Smooth muscle cell (in vitro differentiated cells): ENCODE results near the gene C6orf62. TPM values are rescaled to one million over a fixed set of nuclear protein-coding genes. Genes with fewer than 3 reads are reported as not detected.
"Not testable (repeated sequence)": the region's sequence is repeated elsewhere in the genome, so short reads cannot be mapped to it uniquely, and the experiment has no call there.

ENCODE experiments used
- DNase-seq: peaks from one replicate; lab custom pipeline; 2025; ENCODE audit not compliant: unreplicated experiment; lab: John Stamatoyannopoulos, UW
- H2AFZ ChIP-seq: fragments of 200-600 bp; sonication (generic); 2 replicates; pipeline ENCODE4 v1.6.0; 2016; ENCODE audit warnings: antibody characterized with exemption, low read depth, mild to moderate bottlenecking
- H3F3A ChIP-seq: fragments of 200-600 bp; sonication (generic); 2 replicates; pipeline ENCODE4 v1.6.0; 2017; ENCODE audit warnings: antibody characterized with exemption, low read depth
- H3K27ac ChIP-seq: fragments of 200-600 bp; sonication (generic); 2 replicates; pipeline ENCODE4 v1.5.1; 2016; ENCODE audit warnings: low read depth, mild to moderate bottlenecking
- H3K27me3 ChIP-seq: fragments of 200-600 bp; sonication (generic); 2 replicates; pipeline ENCODE4 v1.6.1; 2016; ENCODE audit warnings: low read depth, mild to moderate bottlenecking
- H3K36me3 ChIP-seq: fragments of 200-600 bp; sonication (generic); 2 replicates; pipeline ENCODE4 v1.5.1; 2016; ENCODE audit warnings: low read depth
- H3K4me1 ChIP-seq: fragments of 200-600 bp; sonication (generic); 2 replicates; pipeline ENCODE4 v1.5.1; 2016; ENCODE audit warnings: low read depth
- H3K4me2 ChIP-seq: fragments of 200-600 bp; sonication (generic); 2 replicates; pipeline ENCODE4 v1.6.0; 2016; ENCODE audit warnings: mild to moderate bottlenecking
- H3K4me3 ChIP-seq: fragments of 200-600 bp; sonication (generic); 2 replicates; pipeline ENCODE4 v1.5.1; 2016; ENCODE audit warnings: mild to moderate bottlenecking
- H3K79me2 ChIP-seq: fragments of 200-600 bp; sonication (generic); 2 replicates; pipeline ENCODE4 v1.6.0; 2016; ENCODE audit warnings: low read depth, mild to moderate bottlenecking
- H3K9ac ChIP-seq: fragments of 200-600 bp; sonication (generic); 2 replicates; pipeline ENCODE4 v1.6.0; 2016; ENCODE audit warnings: low read depth
- H3K9me3 ChIP-seq: fragments of 200-600 bp; sonication (generic); replicated peaks from 2 replicates; pipeline ENCODE4 v1.5.1; 2016; ENCODE audit warnings: low read depth
- H4K20me1 ChIP-seq: fragments of 200-600 bp; sonication (generic); 2 replicates; pipeline ENCODE4 v1.6.0; 2016; ENCODE audit warnings: low read depth
- CTCF ChIP-seq: fragments of 200-600 bp; sonication (generic); IDR thresholded peaks from 2 replicates; pipeline ENCODE4 v1.5.1; 2017; ENCODE audit warnings: borderline replicate concordance, mild to moderate bottlenecking, antibody characterized with exemption; ENCODE audit not compliant: insufficient read depth, poor library complexity, severe bottlenecking
- WGBS: methylation state at CpG from one replicate; pipeline ENCODE4 v1.1.7; 2016; ENCODE audit warnings: low lambda C conversion rate; 5-methylcytosine and 5-hydroxymethylcytosine counted together
- polyA plus RNA-seq: library from polyadenylated mRNA; unstranded; fragments of >200 nt; fragmentation: Nextera tagmentation; extraction: Ambion mirVana; gene quantifications from 2 replicates; pipeline ENCODE4 v1.2.1, GENCODE V29; 2016
- total RNA-seq: library from RNA; depleted of rRNA; stranded (reverse); fragments of >200 nt; gene quantifications from 2 replicates; pipeline ENCODE4 v1.2.3, GENCODE V29; 2014

The C6orf62 gene
- total and polyA plus RNA-seq, 2 experiments from 2014 or later: 32.4 to 61.4 TPM

- peak overlapping the region; percentile 98 for H3K27ac ChIP-seq
- no peaks in the 10 kb centered on the region for H3K27me3 ChIP-seq
- H3K4me2 ChIP-seq: peak overlapping the region; percentile 60
- no peaks in the 10 kb centered on the region for H3K79me2 ChIP-seq
- 92% methylated on average over 5 of the region's 5 CpGs for WGBS
- H3K36me3 ChIP-seq: no peaks in the 10 kb centered on the region
- H3F3A ChIP-seq: peaks cover 10% of the 10 kb centered on the region
- peak overlapping the region; percentile 11 for H2AFZ ChIP-seq
- no peak for DNase-seq
- no peaks in the 10 kb centered on the region for H3K9me3 ChIP-seq
- no peak overlapping the region for H3K4me3 ChIP-seq
- H3K9ac ChIP-seq: peak overlapping the region; percentile 43
- TF ChIP-seq CTCF: no peak
- no peaks in the 10 kb centered on the region for H4K20me1 ChIP-seq
- no peaks in the 10 kb centered on the region for H3K4me1 ChIP-seq
These were observed 23.3 kb upstream of the C6orf62 start for GRCh38 chr6:24742216-24742738.

GRCh38 chr6:24740861-24741260, 21.9 kb upstream of the C6orf62 start:
- Histone ChIP-seq H3K36me3 (no peaks in the 10 kb centered on the region), H3K4me2 (no peak overlapping the region), H3K4me3 (no peak overlapping the region), H3K9ac (no peak overlapping the region), H4K20me1 (no peaks in the 10 kb centered on the region), H3K79me2 (no peaks in the 10 kb centered on the region), H3F3A (peaks cover 10% of the 10 kb centered on the region), H3K27me3 (no peaks in the 10 kb centered on the region), H3K9me3 (no peaks in the 10 kb centered on the region), H2AFZ (no peak overlapping the region), H3K27ac (peak overlapping the region; percentile 8), H3K4me1 (no peaks in the 10 kb centered on the region)
- no peak for TF ChIP-seq CTCF
- DNase-seq: no peak

- no peaks in the 10 kb centered on the region for H3K4me1 ChIP-seq
- no peak overlapping the region for H3K4me2 ChIP-seq
- no peaks in the 10 kb centered on the region for H3K36me3 ChIP-seq
- no peak overlapping the region for H3K4me3 ChIP-seq
- no peak for TF ChIP-seq CTCF
- no peaks in the 10 kb centered on the region for H4K20me1 ChIP-seq
- H3F3A ChIP-seq: peaks cover 10% of the 10 kb centered on the region
- no peak overlapping the region for H3K27ac ChIP-seq
- no peak for DNase-seq
- no peak overlapping the region for H3K9ac ChIP-seq
- H3K27me3 ChIP-seq: no peaks in the 10 kb centered on the region
- H3K79me2 ChIP-seq: no peaks in the 10 kb centered on the region
- no peaks in the 10 kb centered on the region for H3K9me3 ChIP-seq
- 93% methylated on average over 3 of the region's 3 CpGs for WGBS
- H2AFZ ChIP-seq: no peak overlapping the region
These were observed 19.8 kb upstream of the C6orf62 start for GRCh38 chr6:24738741-24739140.

DNA sequence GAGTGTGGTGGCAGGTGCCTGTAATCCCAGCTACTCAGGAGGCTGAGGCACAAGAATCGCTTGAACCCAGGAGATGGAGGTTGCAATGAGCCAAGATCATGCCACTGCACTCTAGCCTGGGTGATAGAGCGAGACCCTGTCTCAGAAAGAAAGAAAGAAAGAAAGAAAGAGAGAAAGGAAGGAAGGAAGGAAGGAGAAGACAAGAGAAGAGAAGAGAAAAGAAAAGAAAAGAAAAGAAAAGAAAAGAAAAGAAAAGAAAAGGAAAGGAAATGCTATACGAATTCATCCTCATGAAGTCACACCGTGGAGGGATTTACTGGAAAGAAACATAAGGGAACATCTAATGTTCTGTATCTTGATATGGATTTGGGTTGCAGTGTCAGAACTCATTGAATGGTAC, 15.8 kb upstream of the C6orf62 start:
- not testable (repeated sequence) for H3F3A ChIP-seq, H3K9me3 ChIP-seq, H3K9ac ChIP-seq, H3K36me3 ChIP-seq, H4K20me1 ChIP-seq, H3K4me2 ChIP-seq, H3K27me3 ChIP-seq, DNase-seq, H2AFZ ChIP-seq, H3K4me1 ChIP-seq, H3K27ac ChIP-seq, H3K79me2 ChIP-seq, H3K4me3 ChIP-seq
- 93% methylated on average over 4 of the region's 4 CpGs for WGBS
